ENCODE data around the gene CELF1.
"Not testable (repeated sequence)": the region's sequence is repeated elsewhere in the genome, so short reads cannot be mapped to it uniquely, and the experiment has no call there.

The CELF1 gene

GRCh38 chr11:47536915-47537314, 16.0 kb downstream of the CELF1 start:
- no peak for DNase-seq

GRCh38 chr11:47534704-47535251, 18.2 kb downstream of the CELF1 start:
- no peak for DNase-seq

GRCh38 chr11:47533690-47534151, 19.2 kb downstream of the CELF1 start:
- no peak for DNase-seq

- no peak for DNase-seq
Measured at GRCh38 chr11:47532597-47533213, 20.2 kb downstream of the CELF1 start.

GRCh38 chr11:47531666-47532065, 21.3 kb downstream of the CELF1 start:
- DNase-seq, result no peak

GRCh38 chr11:47530721-47531120, 22.2 kb downstream of the CELF1 start:
- not testable (repeated sequence) for DNase-seq

GRCh38 chr11:47529951-47530350, 23.0 kb downstream of the CELF1 start:
- DNase-seq, result no peak

- no peak for DNase-seq
Measured at GRCh38 chr11:47527186-47527585, 25.7 kb downstream of the CELF1 start.

GRCh38 chr11:47526032-47526431, 26.9 kb downstream of the CELF1 start:
- not testable (repeated sequence) for DNase-seq

GRCh38 chr11:47524291-47524874, 28.5 kb downstream of the CELF1 start:
- no peak for DNase-seq

- no peak for DNase-seq
Measured at GRCh38 chr11:47523490-47524225, 29.3 kb downstream of the CELF1 start.

- DNase-seq, result no peak
Measured at GRCh38 chr11:47518212-47518964, 34.5 kb downstream of the CELF1 start.

- no peak for DNase-seq
Measured at GRCh38 chr11:47516984-47517853, 35.7 kb downstream of the CELF1 start.

GRCh38 chr11:47516155-47516554, 36.8 kb downstream of the CELF1 start:
- DNase-seq, result no peak

- no peak for DNase-seq
Measured at GRCh38 chr11:47514825-47515647, 37.9 kb downstream of the CELF1 start.

GRCh38 chr11:47512701-47513100, 40.2 kb downstream of the CELF1 start:
- DNase-seq, result no peak

- no peak for DNase-seq
Measured at GRCh38 chr11:47511917-47512316, 41.0 kb downstream of the CELF1 start.

- no peak for DNase-seq
Measured at GRCh38 chr11:47510209-47510608, 42.7 kb downstream of the CELF1 start.

- no peak for DNase-seq
Measured at GRCh38 chr11:47509077-47509536, 43.8 kb downstream of the CELF1 start.

GRCh38 chr11:47508240-47508957, 44.5 kb downstream of the CELF1 start:
- no peak for DNase-seq
